Posterior cingulate gyrus (tissue), 11 donors: ENCODE results near the gene PRR14L.
"Not testable (repeated sequence)": the region's sequence is repeated elsewhere in the genome, so short reads cannot be mapped to it uniquely, and the experiment has no call there.

ENCODE experiments used
- DNase-seq, 10 donors: peaks; one replicate each; pipeline versions ENCODE4 v3.0.0 to v3.0.0-alpha.2; 2020 to 2021; ENCODE audit warnings: mixed read lengths in 3 of 10
- intact Hi-C: fragments of 100-400 bp; cut with DNase I; formaldehyde crosslinking; loops from one replicate; pipeline ENCODE4 v1.15.1; 2023

PRR14L gene

GRCh38 chr22:31691408-31691807, 58.5 kb downstream of the PRR14L start:
- DNase-seq, result no peak
- intact Hi-C loops, result no loop called here

GRCh38 chr22:31683181-31684105, 66.5 kb downstream of the PRR14L start:
- DNase-seq, result no peak
- intact Hi-C loops, result no loop called here

- intact Hi-C loops, result no loop called here
- no peak for DNase-seq
Measured at GRCh38 chr22:31682751-31683150, 67.2 kb downstream of the PRR14L start.

GRCh38 chr22:31681349-31682345, 68.3 kb downstream of the PRR14L start:
- DNase-seq, result no peak

GRCh38 chr22:31680861-31681341, 69.0 kb downstream of the PRR14L start:
- DNase-seq, result peak in 1 of 10 donors; percentile 12
- intact Hi-C loops, result no loop called here

More at GRCh38 chr22:31681349-31682345, 68.3 kb downstream of the PRR14L start:
- intact Hi-C loops, result no loop called here

- intact Hi-C loops, result loop anchor here (5.0 kb wide), 1 partner anchor 74 kb away; the partner anchor contains the start of genes DEPDC5 and PRR14L
- no peak for DNase-seq
Measured at GRCh38 chr22:31678748-31679147, 71.2 kb downstream of the PRR14L start.

- intact Hi-C loops, result loop anchor here (5.0 kb wide), 1 partner anchor 76 kb away; the partner anchor contains the start of genes DEPDC5 and PRR14L
- peak; percentile 81 to 99 (median 93) for DNase-seq
Measured at GRCh38 chr22:31676700-31677099, 73.2 kb downstream of the PRR14L start.

- intact Hi-C loops, DNase-seq: not testable (repeated sequence)
Measured at GRCh38 chr22:31674219-31674618, 75.7 kb downstream of the PRR14L start.

- DNase-seq, intact Hi-C loops: not testable (repeated sequence)
Measured at GRCh38 chr22:31668849-31669248, 81.1 kb downstream of the PRR14L start.

GRCh38 chr22:31662668-31663037, 87.3 kb downstream of the PRR14L start:
- intact Hi-C loops, result loop anchor here (5.0 kb wide), 1 partner anchor 90 kb away; the partner anchor contains the start of genes DEPDC5 and PRR14L

GRCh38 chr22:31661851-31662667, 87.9 kb downstream of the PRR14L start, which contains the start of gene PISD:
PISD (minus strand) TSS chr22:31662215; CDS start chr22:31662208, 7 bp downstream.
- peak; percentile 86 to 99 (median 94) for DNase-seq
- intact Hi-C loops, result loop anchor here (5.0 kb wide), 1 partner anchor 90 kb away; the partner anchor contains the start of genes DEPDC5 and PRR14L

More at GRCh38 chr22:31662668-31663037, 87.3 kb downstream of the PRR14L start:
- no peak for DNase-seq

- intact Hi-C loops, result loop anchor here (5.0 kb wide), 1 partner anchor 91 kb away; the partner anchor contains the start of genes DEPDC5 and PRR14L
Measured at GRCh38 chr22:31660860-31661341, 89.0 kb downstream of the PRR14L start.

GRCh38 chr22:31659246-31659645, 90.7 kb downstream of the PRR14L start:
- intact Hi-C loops, result no loop called here
- no peak for DNase-seq

More at GRCh38 chr22:31660860-31661341, 89.0 kb downstream of the PRR14L start:
- not testable (repeated sequence) for DNase-seq

- DNase-seq, result no peak
- intact Hi-C loops, result no loop called here
Measured at GRCh38 chr22:31654408-31654807, 95.5 kb downstream of the PRR14L start.

- DNase-seq, result no peak
- intact Hi-C loops, result no loop called here
Measured at GRCh38 chr22:31653944-31654343, 96.0 kb downstream of the PRR14L start.

GRCh38 chr22:31652911-31653684, 96.8 kb downstream of the PRR14L start:
- intact Hi-C loops, result no loop called here
- DNase-seq, result no peak

- DNase-seq, result no peak
- intact Hi-C loops, result no loop called here
Measured at GRCh38 chr22:31652088-31652487, 97.8 kb downstream of the PRR14L start.

- DNase-seq, result no peak
- intact Hi-C loops, result no loop called here
Measured at GRCh38 chr22:31651664-31652063, 98.3 kb downstream of the PRR14L start.
